HEK293 (cell line): Measurements from ENCODE around the gene DNAH3.

ENCODE experiments used
- CTCF ChIA-PET: fragments of 350-600 bp; formaldehyde crosslinking; extraction: SDS; loops from one replicate; lab custom pipeline; 2021; ENCODE audit warnings: antibody characterized with exemption; lab: Yijun Ruan, JAX
- POLR2A ChIA-PET: fragments of 300-600 bp; formaldehyde crosslinking; extraction: SDS; loops from one replicate; lab custom pipeline; 2020; ENCODE audit warnings: antibody characterized with exemption, inconsistent platforms; lab: Yijun Ruan, JAX
- H3K27ac ChIP-seq: fragments of 200-500 bp; sonication (Bioruptor generic); 2 replicates; pipeline ENCODE4 v1.5.1; 2014; ENCODE audit warnings: low read depth, low read length, control low read depth, inconsistent platforms; ENCODE audit errors: extremely low read depth
- H3K36me3 ChIP-seq, 2 experiments: fragments of 200-500 bp in 1 of 2; sonication (Bioruptor generic) in 1 of 2; 1 replicate in 1 of 2; 2 replicates in 1 of 2; pipeline ENCODE4 v1.5.1; 2014 to 2017; ENCODE audit warnings: inconsistent platforms in 2 of 2, low read length in 2 of 2; ENCODE audit not compliant: control insufficient read depth in 2 of 2, insufficient read depth in 1 of 2
- H3K4me1 ChIP-seq: fragments of 200-500 bp; sonication (Bioruptor generic); 2 replicates; pipeline ENCODE4 v1.5.1; 2014; ENCODE audit warnings: mild to moderate bottlenecking, low read length, inconsistent platforms; ENCODE audit not compliant: control insufficient read depth, insufficient read depth
- H3K4me3 ChIP-seq: 2 replicates; pipeline ENCODE4 v1.5.1; 2011; ENCODE audit warnings: low read depth, mild to moderate bottlenecking, control low read depth, low read length, moderate library complexity
- H3K9me3 ChIP-seq: fragments of 200-500 bp; sonication (Bioruptor generic); 2 replicates; pipeline ENCODE4 v1.5.1; 2014; ENCODE audit warnings: low read depth, low read length, inconsistent platforms; ENCODE audit not compliant: control insufficient read depth, insufficient read depth
- HOXA7 ChIP-seq: sonication (generic); formaldehyde crosslinking; IDR thresholded peaks from 2 replicates; pipeline ENCODE4 v1.8.1; 2022; ENCODE audit warnings: missing genetic modification reagents, borderline replicate concordance
- IKZF3 ChIP-seq: fragments of 450-650 bp; IDR thresholded peaks from 2 replicates; pipeline ENCODE4 v1.5.0; 2018; ENCODE audit warnings: missing biosample characterization, mild to moderate bottlenecking, missing genetic modification characterization, moderate library complexity
- KLF1 ChIP-seq: fragments of 450-650 bp; formaldehyde crosslinking; IDR thresholded peaks from 2 replicates; pipeline ENCODE4 v1.5.1; 2016; ENCODE audit warnings: missing biosample characterization, missing genetic modification characterization
- KLF16 ChIP-seq: fragments of 450-650 bp; formaldehyde crosslinking; IDR thresholded peaks from 2 replicates; pipeline ENCODE4 v1.5.1; 2017; ENCODE audit warnings: missing biosample characterization, missing genetic modification characterization
- SP7 ChIP-seq: fragments of 450-650 bp; formaldehyde crosslinking; IDR thresholded peaks from 2 replicates; pipeline ENCODE4 v1.5.1; 2016; ENCODE audit warnings: missing biosample characterization, missing genetic modification characterization
- WT1 ChIP-seq: fragments of 450-650 bp; formaldehyde crosslinking; IDR thresholded peaks from 2 replicates; pipeline ENCODE4 v1.5.1; 2016; ENCODE audit warnings: missing biosample characterization, missing genetic modification characterization
- YY1 ChIP-seq: fragments of 450-650 bp; formaldehyde crosslinking; IDR thresholded peaks from 2 replicates; pipeline ENCODE4 v1.5.1; 2018; ENCODE audit warnings: missing biosample characterization, missing genetic modification characterization
- ZBTB20 ChIP-seq: fragments of 450-650 bp; formaldehyde crosslinking; IDR thresholded peaks from 2 replicates; pipeline ENCODE4 v1.5.1; 2016; ENCODE audit warnings: missing biosample characterization, missing genetic modification characterization
- ZFP3 ChIP-seq: fragments of 450-650 bp; formaldehyde crosslinking; IDR thresholded peaks from 2 replicates; pipeline ENCODE4 v1.5.1; 2016; ENCODE audit warnings: low read depth, missing biosample characterization, missing genetic modification characterization
- ZNF10 ChIP-seq: fragments of 450-650 bp; formaldehyde crosslinking; IDR thresholded peaks from 2 replicates; pipeline ENCODE4 v1.5.1; 2017; ENCODE audit warnings: missing biosample characterization, missing genetic modification characterization
- ZNF157 ChIP-seq: fragments of 450-650 bp; formaldehyde crosslinking; IDR thresholded peaks from 2 replicates; pipeline ENCODE4 v1.5.1; 2016; ENCODE audit warnings: missing biosample characterization, missing genetic modification characterization
- ZNF239 ChIP-seq: fragments of 450-650 bp; formaldehyde crosslinking; IDR thresholded peaks from 2 replicates; pipeline ENCODE4 v1.5.1; 2016; ENCODE audit warnings: missing biosample characterization, missing genetic modification characterization
- ZNF473 ChIP-seq: fragments of 450-650 bp; formaldehyde crosslinking; IDR thresholded peaks from 2 replicates; pipeline ENCODE4 v1.5.1; 2017; ENCODE audit warnings: missing biosample characterization, missing genetic modification characterization
- ZNF521 ChIP-seq: fragments of 450-650 bp; formaldehyde crosslinking; IDR thresholded peaks from 2 replicates; pipeline ENCODE4 v1.5.1; 2017; ENCODE audit warnings: missing biosample characterization, mild to moderate bottlenecking, missing genetic modification characterization
- ZNF585B ChIP-seq: fragments of 450-650 bp; formaldehyde crosslinking; IDR thresholded peaks from 2 replicates; pipeline ENCODE4 v1.5.1; 2016; ENCODE audit warnings: missing biosample characterization, missing genetic modification characterization
- ZNF654 ChIP-seq: fragments of 450-650 bp; formaldehyde crosslinking; IDR thresholded peaks from 2 replicates; pipeline ENCODE4 v1.5.1; 2016; ENCODE audit warnings: low read depth, missing biosample characterization, missing genetic modification characterization
- ZNF670 ChIP-seq: fragments of 450-650 bp; formaldehyde crosslinking; IDR thresholded peaks from 2 replicates; pipeline ENCODE4 v1.5.1; 2016; ENCODE audit warnings: missing biosample characterization, missing genetic modification characterization, low read depth
- ZNF692 ChIP-seq: fragments of 450-650 bp; formaldehyde crosslinking; IDR thresholded peaks from 2 replicates; pipeline ENCODE4 v1.5.1; 2016; ENCODE audit warnings: missing biosample characterization, missing genetic modification characterization
- ZNF707 ChIP-seq: fragments of 450-650 bp; formaldehyde crosslinking; IDR thresholded peaks from 2 replicates; pipeline ENCODE4 v1.5.1; 2016; ENCODE audit warnings: missing biosample characterization, missing genetic modification characterization
- ZNF747 ChIP-seq: fragments of 450-650 bp; formaldehyde crosslinking; IDR thresholded peaks from 2 replicates; pipeline ENCODE4 v1.5.1; 2016; ENCODE audit warnings: missing biosample characterization, missing genetic modification characterization
- ZNF785 ChIP-seq: fragments of 450-650 bp; formaldehyde crosslinking; IDR thresholded peaks from 2 replicates; pipeline ENCODE4 v1.5.1; 2016; ENCODE audit warnings: missing biosample characterization, missing genetic modification characterization
- ZNF791 ChIP-seq: fragments of 450-650 bp; formaldehyde crosslinking; IDR thresholded peaks from 2 replicates; pipeline ENCODE4 v1.5.1; 2016; ENCODE audit warnings: missing biosample characterization, missing genetic modification characterization
- ZSCAN23 ChIP-seq: fragments of 450-650 bp; formaldehyde crosslinking; IDR thresholded peaks from 2 replicates; pipeline ENCODE4 v1.5.1; 2016; ENCODE audit warnings: missing biosample characterization, missing genetic modification characterization
- TF ChIP-seq, protein P1 (sequence below): sonication (generic); formaldehyde crosslinking; IDR thresholded peaks from 2 replicates; pipeline ENCODE4 v1.8.1; 2022; ENCODE audit warnings: mild to moderate bottlenecking, moderate library complexity, missing genetic modification reagents

DNAH3 gene

GRCh38 chr16:21092951-21093350 is 57.7 kb downstream of the DNAH3 start:
- Histone ChIP-seq H3K27ac (no peak overlapping the region), H3K4me3 (no peak overlapping the region)
- TF ChIP-seq, protein P1, sequence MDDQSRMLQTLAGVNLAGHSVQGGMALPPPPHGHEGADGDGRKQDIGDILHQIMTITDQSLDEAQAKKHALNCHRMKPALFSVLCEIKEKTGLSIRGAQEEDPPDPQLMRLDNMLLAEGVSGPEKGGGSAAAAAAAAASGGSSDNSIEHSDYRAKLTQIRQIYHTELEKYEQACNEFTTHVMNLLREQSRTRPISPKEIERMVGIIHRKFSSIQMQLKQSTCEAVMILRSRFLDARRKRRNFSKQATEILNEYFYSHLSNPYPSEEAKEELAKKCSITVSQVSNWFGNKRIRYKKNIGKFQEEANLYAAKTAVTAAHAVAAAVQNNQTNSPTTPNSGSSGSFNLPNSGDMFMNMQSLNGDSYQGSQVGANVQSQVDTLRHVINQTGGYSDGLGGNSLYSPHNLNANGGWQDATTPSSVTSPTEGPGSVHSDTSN (CRISPR knock-in tag) = no peak
- TF ChIP-seq ZNF785 (tag by site-specific recombination) (no peak), ZNF521 (tag by site-specific recombination) (no peak), HOXA7 (CRISPR knock-in tag) (no peak), IKZF3 (tag by site-specific recombination) (no peak), ZNF10 (tag by site-specific recombination) (no peak), KLF16 (tag by site-specific recombination) (no peak), ZNF239 (tag by site-specific recombination) (no peak), ZNF692 (tag by site-specific recombination) (no peak)
- TF ChIP-seq, all 188 proteins: peak for 0
- H3K9me3 ChIP-seq = no peaks in the 10 kb centered on the region
- ChIA-PET CTCF (no interaction called here), POLR2A (interaction anchor here (0.7 kb wide), 1 partner anchor 20 kb away, joined by 8 read pairs; no protein-coding TSS in a partner anchor)
- H3K36me3 ChIP-seq = no peaks in the 10 kb centered on the region
- H3K4me1 ChIP-seq = no peaks in the 10 kb centered on the region

DNA sequence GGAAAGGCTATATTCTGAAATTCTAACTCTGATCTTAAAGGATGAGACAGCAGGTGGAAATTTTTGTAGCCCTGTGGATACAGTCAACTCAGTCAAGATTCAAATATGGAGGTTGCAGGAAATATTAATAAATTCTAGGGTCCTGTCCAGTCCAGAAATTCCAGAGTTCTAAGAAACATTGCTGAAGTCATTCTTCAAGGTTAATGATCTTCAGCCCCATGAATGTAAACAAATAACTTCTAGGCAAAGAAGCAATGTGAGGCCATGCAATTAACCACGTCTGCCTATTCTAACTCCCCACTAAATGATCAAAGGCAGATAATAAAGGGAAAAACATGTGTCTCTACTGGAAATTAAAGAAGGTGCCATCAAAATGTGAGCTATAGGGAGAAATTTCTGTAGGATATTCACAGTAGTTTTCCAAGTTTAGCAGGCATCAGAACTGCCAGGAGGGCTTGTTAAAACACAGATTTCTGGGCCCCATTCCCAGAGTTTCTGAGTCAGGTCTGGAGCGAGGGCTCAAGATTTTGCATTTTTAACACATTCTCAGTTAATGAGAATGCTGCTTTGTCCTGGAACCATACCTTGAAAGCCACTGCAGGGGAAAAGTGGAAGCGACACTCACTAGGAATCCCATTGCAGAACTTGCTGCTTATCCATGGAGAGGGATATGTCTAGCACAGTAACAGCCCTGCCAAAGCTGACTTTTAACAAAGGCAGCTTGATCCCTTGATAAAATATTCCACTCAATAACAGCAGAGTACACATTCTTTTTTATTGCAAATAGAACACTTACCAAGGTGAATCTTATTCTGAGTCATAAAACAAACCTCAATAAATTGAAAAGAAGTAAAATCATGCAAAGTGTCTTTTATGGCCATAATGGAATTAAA is 61.8 kb downstream of the DNAH3 start:
- H3K4me3 ChIP-seq = no peak overlapping the region
- no peak overlapping the region for H3K27ac ChIP-seq
- H3K4me1 ChIP-seq = no peaks in the 10 kb centered on the region
- ChIA-PET POLR2A (no interaction called here), CTCF (interaction anchor here (0.5 to 0.7 kb wide), 3 partner anchors 10 to 1547 kb away, joined by 3 read pairs; no protein-coding TSS in a partner anchor)
- TF ChIP-seq ZNF157 (tag by site-specific recombination) (no peak), ZNF654 (tag by site-specific recombination) (no peak), ZNF791 (tag by site-specific recombination) (no peak), ZNF585B (no peak), ZNF747 (tag by site-specific recombination) (no peak), ZNF670 (tag by site-specific recombination) (no peak), ZNF692 (tag by site-specific recombination) (no peak), SP7 (tag by site-specific recombination) (no peak), ZSCAN23 (no peak), KLF1 (tag by site-specific recombination) (no peak), ZBTB20 (tag by site-specific recombination) (no peak), WT1 (tag by site-specific recombination) (no peak), ZFP3 (tag by site-specific recombination) (no peak), ZNF785 (tag by site-specific recombination) (no peak), ZNF473 (tag by site-specific recombination) (no peak), ZNF707 (tag by site-specific recombination) (no peak), YY1 (no peak)
- no peaks in the 10 kb centered on the region for H3K36me3 ChIP-seq
- H3K9me3 ChIP-seq = no peaks in the 10 kb centered on the region
